ENCODE measurements around the gene WASL.

GRCh38 chr7:123727071-123727837 lies 21.5 kb downstream of the WASL start:
- no peak for TF ChIP-seq EZH2 (IDR thresholded peaks at IDR 0.05; ENCODE audit: low read length)
- TF ChIP-seq, protein P1, sequence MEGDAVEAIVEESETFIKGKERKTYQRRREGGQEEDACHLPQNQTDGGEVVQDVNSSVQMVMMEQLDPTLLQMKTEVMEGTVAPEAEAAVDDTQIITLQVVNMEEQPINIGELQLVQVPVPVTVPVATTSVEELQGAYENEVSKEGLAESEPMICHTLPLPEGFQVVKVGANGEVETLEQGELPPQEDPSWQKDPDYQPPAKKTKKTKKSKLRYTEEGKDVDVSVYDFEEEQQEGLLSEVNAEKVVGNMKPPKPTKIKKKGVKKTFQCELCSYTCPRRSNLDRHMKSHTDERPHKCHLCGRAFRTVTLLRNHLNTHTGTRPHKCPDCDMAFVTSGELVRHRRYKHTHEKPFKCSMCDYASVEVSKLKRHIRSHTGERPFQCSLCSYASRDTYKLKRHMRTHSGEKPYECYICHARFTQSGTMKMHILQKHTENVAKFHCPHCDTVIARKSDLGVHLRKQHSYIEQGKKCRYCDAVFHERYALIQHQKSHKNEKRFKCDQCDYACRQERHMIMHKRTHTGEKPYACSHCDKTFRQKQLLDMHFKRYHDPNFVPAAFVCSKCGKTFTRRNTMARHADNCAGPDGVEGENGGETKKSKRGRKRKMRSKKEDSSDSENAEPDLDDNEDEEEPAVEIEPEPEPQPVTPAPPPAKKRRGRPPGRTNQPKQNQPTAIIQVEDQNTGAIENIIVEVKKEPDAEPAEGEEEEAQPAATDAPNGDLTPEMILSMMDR (optimal IDR thresholded peaks at IDR 0.05 in 1 of 3, IDR thresholded peaks at IDR 0.05 in 1 of 3, conservative IDR thresholded peaks at IDR 0.05 in 1 of 3; ENCODE audit: extremely low read depth in 1 of 3, insufficient read depth in 2 of 3, low read length in 3 of 3) = no peak
